Measurements from ENCODE around the gene CYBB.
"Not testable (repeated sequence)": the region's sequence is repeated elsewhere in the genome, so short reads cannot be mapped to it uniquely, and the experiment has no call there.

The CYBB gene

GRCh38 chrX:37779857-37780256 is at the start of gene CYBB:
TSS of gene CYBB (plus strand) at chrX:37780059. CDS start at chrX:37780078, 19 bp downstream.
- DNase-seq = no peak

- DNase-seq = peak; percentile 37 to 76 (median 66)
These were observed 34.5 kb upstream of the CYBB start for GRCh38 chrX:37745354-37745753.

- DNase-seq = no peak
These were observed 34.0 kb upstream of the CYBB start for GRCh38 chrX:37745835-37746217.

- no peak for DNase-seq
These were observed 33.5 kb upstream of the CYBB start for GRCh38 chrX:37746218-37746941.

- no peak for DNase-seq
These were observed 32.9 kb upstream of the CYBB start for GRCh38 chrX:37746951-37747350.

- DNase-seq = no peak
These were observed 27.6 kb upstream of the CYBB start for GRCh38 chrX:37752281-37752680.

- no peak for DNase-seq
These were observed 26.9 kb upstream of the CYBB start for GRCh38 chrX:37752936-37753335.

GRCh38 chrX:37753384-37753783 is 26.5 kb upstream of the CYBB start:
- no peak for DNase-seq

- no peak for DNase-seq
These were observed 25.3 kb upstream of the CYBB start for GRCh38 chrX:37754516-37754915.

- DNase-seq = peak in 4 of 6 experiments; percentile 0 to 37 (median 26)
These were observed 24.8 kb upstream of the CYBB start for GRCh38 chrX:37755025-37755424.

- DNase-seq = no peak
These were observed 22.8 kb upstream of the CYBB start for GRCh38 chrX:37757082-37757481.

GRCh38 chrX:37759351-37759750 is 20.5 kb upstream of the CYBB start:
- DNase-seq = no peak

GRCh38 chrX:37759878-37760418 is 19.9 kb upstream of the CYBB start:
- DNase-seq = no peak

- DNase-seq = no peak
These were observed 16.5 kb upstream of the CYBB start for GRCh38 chrX:37763400-37763799.

- DNase-seq = no peak
These were observed 14.4 kb upstream of the CYBB start for GRCh38 chrX:37765507-37765906.

- DNase-seq = no peak
These were observed 12.4 kb upstream of the CYBB start for GRCh38 chrX:37767430-37767829.

GRCh38 chrX:37768866-37769265 is 11.0 kb upstream of the CYBB start:
- DNase-seq = not testable (repeated sequence)

- DNase-seq = peak in 1 of 6 experiments; percentile 4
These were observed 3.4 kb upstream of the CYBB start for GRCh38 chrX:37776283-37776986.

- no peak for DNase-seq
These were observed 2.9 kb upstream of the CYBB start for GRCh38 chrX:37776987-37777325.

- DNase-seq = no peak
These were observed 1.2 kb downstream of the CYBB start for GRCh38 chrX:37781081-37781480.

- no peak for DNase-seq
These were observed 2.0 kb downstream of the CYBB start for GRCh38 chrX:37781814-37782213.

GRCh38 chrX:37782359-37782758 is 2.5 kb downstream of the CYBB start:
- no peak for DNase-seq

GRCh38 chrX:37783305-37783704 is 3.4 kb downstream of the CYBB start:
- DNase-seq = no peak

GRCh38 chrX:37785569-37785968 is 5.7 kb downstream of the CYBB start:
- no peak for DNase-seq

All from stimulated activated naive CD4-positive, alpha-beta T cell (primary cell).